NCI-H524 treated with DMSO at 0.1 percent for 48 hours (cell line): ENCODE results near the gene BRPF1.

Experiments
- DNase-seq: peaks from one replicate; lab custom pipeline; 2025; lab: John Stamatoyannopoulos, UW

Gene BRPF1

DNA sequence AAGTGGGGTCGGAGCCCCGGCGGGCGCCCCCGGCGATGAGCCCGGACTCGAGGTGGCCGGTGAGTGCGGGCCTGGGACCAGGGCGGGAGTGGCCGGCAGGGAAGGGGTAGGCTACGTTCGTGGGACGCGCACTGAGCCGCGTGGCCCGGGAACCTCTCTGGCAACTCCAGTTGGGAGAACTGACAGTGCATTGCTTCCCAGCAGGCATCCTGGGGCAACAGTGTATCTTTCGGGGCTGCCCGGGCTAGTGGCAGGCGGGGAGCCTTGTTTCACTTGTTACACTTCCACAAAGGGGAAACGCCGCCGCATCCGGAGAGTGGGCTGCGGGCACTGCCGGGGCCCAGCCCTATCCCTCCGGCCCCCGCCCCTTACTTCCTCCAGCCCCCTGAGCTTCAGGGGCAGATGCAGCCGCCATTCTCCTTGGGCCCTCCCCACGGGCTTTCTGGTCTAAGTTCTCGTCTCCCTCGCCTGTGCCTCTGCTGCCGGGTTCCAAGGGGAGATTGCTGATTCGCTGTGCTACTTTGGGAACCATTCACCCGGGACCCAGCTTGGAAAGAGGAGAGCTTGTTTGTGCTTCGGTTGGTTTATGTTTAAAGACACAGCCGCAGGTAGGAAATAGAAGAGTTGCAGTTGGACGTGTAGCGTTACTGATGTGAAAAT lies 675 bp downstream of the BRPF1 start:
- no peak for DNase-seq

DNA sequence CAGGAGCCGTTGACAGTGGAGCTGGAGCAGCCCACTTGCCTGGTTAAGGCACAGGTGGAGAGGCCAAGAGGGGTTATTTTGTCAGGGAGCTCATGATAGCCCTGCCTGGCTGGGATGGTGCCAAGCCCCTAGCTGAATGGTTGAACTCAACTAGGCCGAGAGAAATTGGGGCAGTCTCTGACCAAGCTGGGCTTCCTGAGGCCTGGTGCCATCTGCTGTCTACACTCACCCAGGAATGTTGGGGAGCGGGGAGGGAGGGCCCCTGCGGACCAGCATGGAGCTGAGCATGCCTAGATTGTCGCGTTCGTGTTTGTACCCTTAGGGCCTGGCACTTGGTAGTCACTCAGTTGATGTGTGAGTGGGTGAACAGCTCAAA lies 1.2 kb downstream of the BRPF1 start:
- DNase-seq = no peak

GRCh38 chr3:9736831-9737230 lies 5.3 kb downstream of the BRPF1 start:
- DNase-seq = no peak

DNA sequence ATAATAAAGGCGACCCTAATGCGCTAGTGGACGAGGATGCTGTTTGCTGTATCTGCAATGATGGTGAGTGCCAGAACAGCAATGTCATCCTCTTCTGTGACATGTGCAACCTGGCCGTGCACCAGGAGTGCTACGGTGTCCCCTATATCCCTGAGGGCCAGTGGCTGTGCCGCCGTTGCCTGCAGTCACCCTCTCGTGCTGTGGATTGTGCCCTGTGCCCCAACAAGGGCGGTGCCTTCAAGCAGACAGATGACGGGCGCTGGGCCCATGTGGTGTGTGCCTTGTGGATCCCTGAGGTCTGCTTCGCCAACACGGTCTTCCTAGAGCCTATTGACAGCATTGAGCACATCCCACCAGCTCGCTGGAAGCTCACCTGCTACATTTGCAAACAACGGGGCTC lies 7.6 kb downstream of the BRPF1 start:
- DNase-seq = no peak

DNA sequence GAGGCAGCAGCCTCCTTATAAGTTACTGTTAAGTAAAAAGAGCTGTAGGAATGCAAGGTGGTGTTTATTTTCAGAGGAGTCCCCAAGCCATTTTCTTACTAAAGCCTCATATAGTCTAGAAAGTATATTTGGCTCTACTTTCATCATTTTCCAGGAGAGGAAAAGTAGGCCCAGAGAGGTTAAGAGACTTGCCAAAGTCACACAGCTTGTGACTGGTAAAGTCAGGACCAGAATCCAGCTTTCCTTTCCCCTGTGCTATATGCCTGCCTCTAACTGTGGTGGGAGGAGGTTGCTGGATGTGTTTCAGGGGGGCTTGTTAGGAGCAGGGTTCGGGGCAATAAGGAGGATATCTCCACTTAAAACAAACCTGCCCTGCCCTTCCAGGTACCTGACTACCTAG lies 11.0 kb downstream of the BRPF1 start:
- DNase-seq = no peak

GRCh38 chr3:9743548-9743947 lies 12.0 kb downstream of the BRPF1 start:
- DNase-seq = no peak

DNA sequence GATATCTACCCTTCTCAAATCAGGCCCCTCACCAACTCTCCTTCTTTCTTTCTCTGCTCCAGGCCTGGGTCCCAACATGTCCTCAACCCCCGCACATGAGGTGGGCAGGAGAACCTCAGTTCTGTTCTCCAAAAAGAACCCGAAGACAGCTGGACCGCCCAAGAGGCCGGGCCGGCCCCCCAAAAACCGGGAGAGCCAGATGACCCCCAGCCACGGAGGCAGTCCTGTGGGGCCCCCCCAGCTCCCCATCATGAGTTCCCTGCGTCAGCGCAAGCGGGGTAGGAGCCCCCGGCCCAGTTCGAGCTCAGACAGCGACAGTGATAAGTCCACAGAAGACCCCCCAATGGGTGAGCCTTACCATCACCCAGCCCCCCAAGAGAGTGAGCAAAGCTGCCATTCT lies 12.6 kb downstream of the BRPF1 start:
- DNase-seq = no peak

DNA sequence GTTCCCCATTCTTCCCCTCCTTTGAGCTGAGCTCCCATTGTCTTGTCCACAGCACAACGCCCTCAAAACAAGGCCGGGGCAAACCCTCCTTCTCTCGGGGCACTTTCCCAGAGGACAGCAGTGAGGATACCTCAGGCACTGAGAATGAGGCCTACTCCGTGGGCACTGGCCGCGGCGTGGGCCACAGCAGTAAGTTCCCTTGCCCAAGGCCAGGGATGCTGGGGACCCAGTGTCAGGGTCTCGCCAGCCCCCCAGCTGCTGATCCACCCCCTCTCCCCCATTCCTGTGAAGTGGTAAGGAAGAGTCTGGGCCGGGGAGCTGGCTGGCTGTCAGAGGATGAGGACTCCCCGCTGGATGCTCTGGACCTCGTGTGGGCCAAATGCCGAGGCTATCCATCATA lies 14.0 kb downstream of the BRPF1 start:
- DNase-seq = no peak

- no peak for DNase-seq
These were observed 14.8 kb downstream of the BRPF1 start for GRCh38 chr3:9746330-9746729.

DNA sequence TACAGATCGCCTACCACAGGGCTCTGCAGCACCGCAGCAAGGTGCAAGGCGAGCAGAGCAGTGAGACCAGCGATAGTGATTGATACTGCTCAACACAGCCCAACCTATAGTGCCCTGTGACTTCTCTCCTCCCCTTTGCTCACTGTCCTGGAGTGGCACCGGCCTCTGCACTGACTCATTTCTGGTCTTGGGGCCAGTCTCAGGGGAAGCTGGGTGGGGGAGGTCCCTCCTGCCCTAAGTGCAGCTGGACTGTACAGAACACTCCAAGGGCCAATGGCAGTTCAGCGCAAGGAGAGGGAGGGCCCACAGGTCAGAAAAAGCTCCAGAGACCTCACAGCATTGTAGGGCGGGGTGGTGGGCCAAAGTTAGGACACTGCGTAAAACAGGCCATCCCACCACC lies 15.7 kb downstream of the BRPF1 start:
- no peak for DNase-seq

DNA sequence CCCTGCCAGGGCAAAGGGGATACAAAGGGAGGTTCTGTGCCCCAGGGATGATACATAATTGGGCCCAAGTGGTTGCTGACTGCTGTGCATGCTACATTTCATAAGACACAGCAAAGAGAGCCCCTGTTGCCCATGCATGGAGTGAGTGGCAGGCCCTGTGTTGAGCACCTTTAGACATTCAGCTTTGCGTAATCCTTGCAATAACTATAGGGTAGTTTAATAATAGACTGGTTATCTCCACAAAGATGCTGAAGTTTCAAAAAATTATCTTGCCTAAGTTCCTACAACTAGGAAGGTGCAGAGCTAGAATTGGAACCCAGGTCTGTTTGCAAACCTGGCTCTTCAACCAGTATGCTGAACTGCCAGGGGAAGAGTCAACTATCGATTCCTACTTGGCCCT lies 16.5 kb downstream of the BRPF1 start:
- no peak for DNase-seq

DNA sequence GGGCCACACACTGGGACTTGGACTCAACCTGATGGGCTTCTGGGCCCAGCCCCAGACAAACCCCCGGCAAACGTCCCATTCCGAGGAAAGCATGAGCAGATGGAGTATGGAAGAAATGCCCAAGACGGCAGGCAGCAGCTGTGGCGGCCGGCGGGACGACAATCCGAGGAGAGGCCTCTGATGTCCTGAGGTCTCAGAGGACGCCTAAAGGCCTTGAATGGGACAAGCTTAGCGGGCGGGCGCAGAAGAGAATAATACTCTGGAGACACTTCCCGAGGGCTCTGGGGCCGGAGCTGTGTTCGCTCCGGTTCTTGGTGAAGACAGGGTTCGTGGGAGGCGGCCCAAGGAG lies 17.7 kb downstream of the BRPF1 start:
- no peak for DNase-seq

DNA sequence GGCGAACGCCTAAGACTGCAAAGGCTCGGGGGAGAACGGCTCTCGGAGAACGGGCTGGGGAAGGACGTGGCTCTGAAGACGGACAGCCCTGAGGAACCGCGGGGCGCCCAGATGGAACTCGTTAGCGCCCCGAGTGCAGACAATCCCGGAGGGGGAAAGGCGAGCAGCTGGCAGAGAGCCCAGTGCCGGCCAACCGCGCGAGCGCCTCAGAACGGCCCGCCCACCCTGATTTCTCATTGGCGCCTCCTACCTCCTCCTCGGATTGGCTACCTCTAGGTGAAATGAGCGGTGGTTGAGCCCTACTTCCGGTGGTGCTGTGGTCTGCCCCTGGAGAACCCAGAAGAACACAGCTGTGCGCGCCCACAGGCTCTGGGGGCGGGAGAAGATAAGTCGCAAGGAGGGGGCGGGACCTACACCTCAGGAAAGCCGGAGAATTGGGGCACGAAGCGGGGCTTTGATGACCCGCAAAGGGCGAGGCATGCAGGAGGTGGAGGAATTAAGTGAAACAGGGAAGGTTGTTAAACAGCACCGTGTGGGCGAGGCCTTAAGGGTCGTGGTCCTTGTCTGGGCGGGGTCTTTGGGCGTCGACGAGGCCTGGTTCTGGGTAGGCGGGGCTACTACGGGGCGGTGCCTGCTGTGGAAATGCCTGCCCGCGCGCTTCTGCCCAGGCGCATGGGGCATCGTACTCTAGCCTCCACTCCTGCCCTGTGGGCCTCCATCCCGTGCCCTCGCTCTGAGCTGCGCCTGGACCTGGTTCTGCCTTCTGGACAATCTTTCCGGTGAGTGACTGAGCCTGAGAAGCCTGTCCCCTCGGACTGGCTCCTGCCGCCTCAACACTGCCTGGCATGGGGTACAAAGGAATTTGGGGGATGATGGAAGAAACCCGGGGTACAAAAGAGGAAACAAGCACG lies 18.4 kb downstream of the BRPF1 start, which contains the start of gene OGG1:
OGG1 (plus strand) TSS at position 308 of the 911 bp plus-strand sequence; CDS start at position 643, 335 bp downstream.
- peak; percentile 91 for DNase-seq

DNA sequence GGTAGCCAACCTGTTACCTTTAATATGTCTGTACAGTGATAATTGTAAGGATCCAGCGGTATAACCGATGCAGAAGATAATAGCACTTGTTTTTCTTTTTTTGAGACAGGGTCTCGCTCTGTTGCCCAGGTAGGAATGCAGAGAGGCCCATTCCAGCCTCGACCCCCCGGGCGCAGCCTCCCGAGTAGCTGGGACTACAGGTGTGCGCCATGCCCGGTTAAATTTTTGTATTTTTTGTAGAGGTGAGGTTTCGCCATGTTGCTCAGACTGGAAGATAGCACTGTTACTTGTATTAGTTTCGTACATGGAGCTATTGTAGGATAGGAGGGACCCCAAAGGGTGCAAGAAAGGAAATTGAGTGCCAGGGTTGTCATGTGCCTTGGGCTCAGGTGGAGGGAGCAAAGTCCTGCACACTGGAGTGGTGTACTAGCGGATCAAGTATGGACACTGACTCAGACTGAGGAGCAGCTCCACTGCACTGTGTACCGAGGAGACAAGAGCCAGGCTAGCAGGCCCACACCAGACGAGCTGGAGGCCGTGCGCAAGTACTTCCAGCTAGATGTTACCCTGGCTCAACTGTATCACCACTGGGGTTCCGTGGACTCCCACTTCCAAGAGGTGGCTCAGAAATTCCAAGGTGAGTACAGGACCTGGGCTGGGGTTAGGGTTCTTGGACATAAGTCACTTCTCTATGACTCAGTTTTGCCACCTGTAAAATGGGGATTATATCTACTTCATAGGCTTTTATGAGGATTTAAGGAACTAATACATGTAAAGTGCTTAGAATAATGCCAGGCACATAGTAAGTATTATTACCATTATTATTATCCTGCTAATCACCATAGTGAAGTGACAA lies 19.2 kb downstream of the BRPF1 start:
- DNase-seq = no peak

DNA sequence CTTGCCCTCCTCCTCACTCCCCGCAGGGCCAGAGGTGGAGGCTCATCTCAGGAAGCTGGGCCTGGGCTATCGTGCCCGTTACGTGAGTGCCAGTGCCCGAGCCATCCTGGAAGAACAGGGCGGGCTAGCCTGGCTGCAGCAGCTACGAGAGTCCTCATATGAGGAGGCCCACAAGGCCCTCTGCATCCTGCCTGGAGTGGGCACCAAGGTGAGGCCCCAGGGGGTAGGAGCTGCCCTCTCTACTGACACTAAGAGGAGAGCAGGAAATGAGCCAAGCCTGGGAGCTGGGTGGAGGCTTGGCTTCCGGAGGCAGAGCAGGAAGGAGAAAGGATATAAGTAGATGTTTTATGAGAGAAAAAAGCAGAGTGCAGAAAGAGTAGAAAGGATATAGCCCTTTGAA lies 23.1 kb downstream of the BRPF1 start:
- DNase-seq = no peak

DNA sequence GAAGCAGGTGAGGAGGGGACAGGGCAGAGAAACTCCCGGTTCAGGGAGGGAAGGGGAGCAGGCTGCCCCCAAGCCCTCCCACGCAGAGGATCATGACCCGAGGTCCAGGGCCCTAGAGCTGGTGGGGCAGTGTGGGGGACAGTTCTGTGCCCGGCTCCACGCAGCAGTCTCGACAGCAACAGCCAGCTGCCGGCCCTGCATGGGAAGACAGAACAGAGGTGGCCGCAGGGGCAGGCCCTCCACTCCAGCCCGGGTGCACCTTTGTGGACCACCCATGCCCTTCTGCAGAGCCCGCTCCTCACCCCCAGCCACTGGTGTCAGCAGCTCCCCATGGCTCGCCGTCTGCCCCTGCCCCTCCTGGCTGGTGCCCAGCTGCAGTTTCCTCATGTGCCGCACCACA lies 25.9 kb downstream of the BRPF1 start:
- no peak for DNase-seq

GRCh38 chr3:9760779-9761505 lies 29.4 kb downstream of the BRPF1 start:
- DNase-seq = no peak

DNA sequence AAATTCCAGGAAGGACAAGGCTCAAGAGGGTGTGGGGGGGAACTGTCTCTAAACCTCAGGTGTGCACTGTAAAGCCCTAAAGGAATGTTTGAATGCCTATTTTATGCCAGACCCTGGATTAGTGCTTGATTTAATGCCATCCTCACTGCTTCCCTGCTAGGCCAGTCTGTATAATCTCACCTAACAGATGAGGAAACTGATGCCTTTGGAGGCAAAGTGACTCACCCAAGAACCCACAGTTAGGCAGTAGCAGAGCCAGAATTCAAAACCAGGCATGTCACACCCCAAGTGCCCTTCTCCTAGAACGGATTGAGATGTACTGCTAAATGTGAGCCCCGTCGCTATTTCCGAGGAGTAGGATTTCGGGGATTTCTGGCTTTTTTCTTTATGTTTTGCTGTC lies 30.4 kb downstream of the BRPF1 start:
- DNase-seq = no peak

- DNase-seq = no peak
These were observed 31.3 kb downstream of the BRPF1 start for GRCh38 chr3:9762871-9763270.

GRCh38 chr3:9765865-9766264 lies 34.3 kb downstream of the BRPF1 start:
- no peak for DNase-seq

- DNase-seq = no peak
These were observed 35.9 kb downstream of the BRPF1 start for GRCh38 chr3:9767418-9767817.
